Panc1 (cell line): ENCODE data around the gene PGC. TPM values are rescaled to one million over a fixed set of nuclear protein-coding genes. Genes with fewer than 3 reads are reported as not detected.

ENCODE experiments used
- ATAC-seq: fragments of 200-7000 bp; cut with Tn5 transposase; 2 replicates; pipeline ENCODE4 v1.9.1; 2020; ENCODE audit warnings: mild to moderate bottlenecking, moderate library complexity
- BruUV-seq: library from RNA; stranded (reverse); fragments of 400-500 nt; replicated peaks from 2 replicates; lab custom pipeline; 2021; lab: Mats Ljungman, UMichigan
- CTCF ChIA-PET: fragments of 300-600 bp; sonication (Branson Sonifier 250); formaldehyde crosslinking; loops from one replicate; lab custom pipeline; 2022; ENCODE audit warnings: antibody characterized with exemption; lab: Charles Lee
- POLR2A ChIA-PET: fragments of 300-600 bp; sonication (Branson Sonifier 250); formaldehyde crosslinking; loops from one replicate; lab custom pipeline; 2022; ENCODE audit warnings: antibody characterized with exemption; lab: Charles Lee
- DNase-seq: peaks from one replicate; pipeline ENCODE4 v3.0.0-alpha.2; 2010; ENCODE audit warnings: low read depth, low spot score
- H3K27ac ChIP-seq: 2 replicates; pipeline ENCODE4 v1.5.1; 2011; ENCODE audit warnings: mild to moderate bottlenecking, low read length, inconsistent platforms
- H3K27me3 ChIP-seq: fragments of 200-500 bp; sonication (Bioruptor generic); 2 replicates; pipeline ENCODE4 v1.6.0; 2014; ENCODE audit warnings: low read length, inconsistent platforms; ENCODE audit not compliant: control insufficient read depth, insufficient read depth
- H3K36me3 ChIP-seq: fragments of 200-500 bp; sonication (Bioruptor generic); 2 replicates; pipeline ENCODE4 v1.5.1; 2014; ENCODE audit warnings: inconsistent platforms, mild to moderate bottlenecking, low read length, moderate library complexity; ENCODE audit not compliant: control insufficient read depth, insufficient read depth
- H3K4me1 ChIP-seq: 2 replicates; pipeline ENCODE4 v1.5.1; 2011; ENCODE audit warnings: inconsistent platforms, mild to moderate bottlenecking, low read length, moderate library complexity; ENCODE audit not compliant: control insufficient read depth, insufficient read depth
- H3K4me3 ChIP-seq, 2 experiments: 2 replicates each; pipeline ENCODE4 v1.5.1; 2011 to 2012; ENCODE audit warnings: low read depth in 2 of 2, low read length in 2 of 2, mild to moderate bottlenecking in 2 of 2, inconsistent platforms in 1 of 2, moderate library complexity in 1 of 2
- H3K9me3 ChIP-seq: fragments of 200-500 bp; sonication (Bioruptor generic); 2 replicates; pipeline ENCODE4 v1.5.1; 2014; ENCODE audit warnings: low read depth, mild to moderate bottlenecking, inconsistent platforms, low read length, moderate library complexity; ENCODE audit not compliant: control insufficient read depth, insufficient read depth
- CTCF ChIP-seq: fragments of 450-650 bp; IDR thresholded peaks from 2 replicates; pipeline ENCODE4 v1.5.1; 2017; ENCODE audit warnings: mild to moderate bottlenecking
- POLR2AphosphoS5 ChIP-seq: IDR thresholded peaks from 2 replicates; pipeline ENCODE4 v1.6.1; 2012; ENCODE audit warnings: mild to moderate bottlenecking, low read depth, low read length, moderate library complexity
- REST ChIP-seq, 2 experiments: IDR thresholded peaks; 2 replicates each; pipeline ENCODE4 v1.6.1; 2011 to 2012; ENCODE audit warnings: low read depth in 2 of 2, control low read depth in 1 of 2, low read length in 1 of 2, mild to moderate bottlenecking in 1 of 2, moderate library complexity in 1 of 2; ENCODE audit not compliant: insufficient read depth in 1 of 2
- SIN3A ChIP-seq: IDR thresholded peaks from 2 replicates; pipeline ENCODE4 v1.6.1; 2012; ENCODE audit warnings: low read depth, mild to moderate bottlenecking, low read length, moderate library complexity, borderline replicate concordance; ENCODE audit not compliant: insufficient read depth
- TCF7L2 ChIP-seq: IDR thresholded peaks from 2 replicates; pipeline ENCODE4 v1.6.1; 2011; ENCODE audit warnings: mild to moderate bottlenecking, low read depth, low read length, inconsistent platforms
- in situ Hi-C: cut with HindIII; loops from 2 replicates; pipeline ENCODE4 v1.10.0; 2016; ENCODE audit warnings: low sequenced_read_pairs, low pct_unique_long_range_greater_than_20kb
- intact Hi-C: fragments of 100-400 bp; cut with micrococcal nuclease; formaldehyde crosslinking; loops from one replicate; pipeline ENCODE4 v1.10.0; 2022; ENCODE audit not compliant: unreplicated experiment
- total RNA-seq: library from RNA; stranded (reverse); gene quantifications from one replicate; pipeline ENCODE4 v1.2.1, GENCODE V29; 2021; ENCODE audit not compliant: unreplicated experiment

Gene PGC
- total RNA-seq, 1 experiment from 2014 or later, result 0.18 TPM

- ATAC-seq (no peak), DNase-seq (no peak)
- no peak for TF ChIP-seq SIN3A
- no peak for TF ChIP-seq REST (IDR thresholded peaks at IDR 0.05; ENCODE audit: insufficient read depth in 1 of 2, low read depth in 2 of 2, low read length in 1 of 2)
- no peak for TF ChIP-seq TCF7L2
- TF ChIP-seq POLR2AphosphoS5, result no peak
- TF ChIP-seq CTCF, result no peak
- Histone ChIP-seq H3K4me3 (no peak overlapping the region), H3K9me3 (no peaks in the 10 kb centered on the region), H3K4me1 (peaks cover 5% of the 10 kb centered on the region), H3K36me3 (peaks cover 2% of the 10 kb centered on the region; the same call in 1 of the 2 replicates), H3K27ac (no peak overlapping the region), H3K27me3 (no peaks in the 10 kb centered on the region)
- POLR2A ChIA-PET, result no interaction called here
- CTCF ChIA-PET, result interaction anchor here (0.6 to 1.1 kb wide), 2 partner anchors 14 to 43 kb away, joined by 3 to 5 read pairs; no protein-coding TSS in a partner anchor
- intact Hi-C loops, result loop anchor here (5.0 kb wide), 1 partner anchor 175 kb away; no protein-coding TSS in a partner anchor
- TSS peak; percentile 62 for BruUV-seq
- in situ Hi-C loops, result no loop called here
These were observed 30.5 kb upstream of the PGC start for GRCh38 chr6:41777551-41778285.

GRCh38 chr6:41775293-41775882, 28.2 kb upstream of the PGC start:
- TF ChIP-seq SIN3A (no peak), TCF7L2 (no peak)
- H3K9me3 ChIP-seq, result no peaks in the 10 kb centered on the region

More at GRCh38 chr6:41775293-41775882, 28.2 kb upstream of the PGC start:
- POLR2A ChIA-PET, result no interaction called here
- no peak overlapping the region for H3K27ac ChIP-seq
- H3K4me1 ChIP-seq, result peaks cover 5% of the 10 kb centered on the region
- H3K36me3 ChIP-seq, result peaks cover 2% of the 10 kb centered on the region; the same call in 1 of the 2 replicates
- H3K27me3 ChIP-seq, result no peaks in the 10 kb centered on the region
- no TSS peak for BruUV-seq
- in situ Hi-C loops (no loop called here), intact Hi-C loops (loop anchor here (5.0 kb wide), 1 partner anchor 173 kb away; no protein-coding TSS in a partner anchor)
- CTCF ChIA-PET, result interaction anchor here (1.3 kb wide), 1 partner anchor 81 kb away, joined by 3 read pairs; no protein-coding TSS in a partner anchor
- ATAC-seq (no peak), DNase-seq (no peak)
- no peak overlapping the region for H3K4me3 ChIP-seq
